Fibroblast of the aortic adventitia (primary cell): ENCODE data around the gene MACO1. TPM values are rescaled to one million over a fixed set of nuclear protein-coding genes. Genes with fewer than 3 reads are reported as not detected.

Experiments used
- DNase-seq: peaks from one replicate; pipeline ENCODE4 v3.0.0-alpha.2; 2010; ENCODE audit warnings: low read depth
- H3K4me3 ChIP-seq: 2 replicates; pipeline ENCODE4 v1.5.1; 2011; ENCODE audit warnings: low read depth, mild to moderate bottlenecking, control low read depth, low read length, moderate library complexity
- total RNA-seq: library from RNA; depleted of rRNA; stranded (reverse); fragments of >200 nt; gene quantifications from 2 replicates; pipeline ENCODE4 v1.2.3, GENCODE V29; 2012; ENCODE audit warnings: low replicate concordance
- TF ChIP-seq, protein P1 (sequence below): IDR thresholded peaks from 2 replicates; pipeline ENCODE4 v1.5.1; 2011; ENCODE audit warnings: mild to moderate bottlenecking, low read length, control low read depth, inconsistent platforms; ENCODE audit not compliant: insufficient read depth

The MACO1 gene
- total RNA-seq, 1 donor = 17.3 TPM

DNA sequence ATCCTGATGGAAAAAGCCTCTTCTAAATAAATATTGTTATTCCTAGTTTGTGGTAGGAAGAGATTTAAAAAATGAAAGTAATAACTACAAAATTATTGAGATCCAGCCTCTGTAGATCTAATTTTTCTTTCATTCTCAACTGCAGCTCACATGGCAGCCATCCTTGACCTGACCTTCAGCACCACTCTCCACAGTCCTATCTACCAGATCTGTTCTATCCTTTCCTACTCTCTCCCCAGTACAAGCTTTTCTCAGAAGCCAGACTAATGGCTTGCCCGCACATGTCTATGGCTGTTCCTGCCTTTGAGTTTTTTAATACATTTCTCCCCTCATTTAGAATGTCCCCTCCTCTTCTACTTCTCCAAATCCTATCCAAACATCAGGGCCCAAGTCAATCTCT lies 51.5 kb downstream of the MACO1 start:
- TF ChIP-seq, protein P1, sequence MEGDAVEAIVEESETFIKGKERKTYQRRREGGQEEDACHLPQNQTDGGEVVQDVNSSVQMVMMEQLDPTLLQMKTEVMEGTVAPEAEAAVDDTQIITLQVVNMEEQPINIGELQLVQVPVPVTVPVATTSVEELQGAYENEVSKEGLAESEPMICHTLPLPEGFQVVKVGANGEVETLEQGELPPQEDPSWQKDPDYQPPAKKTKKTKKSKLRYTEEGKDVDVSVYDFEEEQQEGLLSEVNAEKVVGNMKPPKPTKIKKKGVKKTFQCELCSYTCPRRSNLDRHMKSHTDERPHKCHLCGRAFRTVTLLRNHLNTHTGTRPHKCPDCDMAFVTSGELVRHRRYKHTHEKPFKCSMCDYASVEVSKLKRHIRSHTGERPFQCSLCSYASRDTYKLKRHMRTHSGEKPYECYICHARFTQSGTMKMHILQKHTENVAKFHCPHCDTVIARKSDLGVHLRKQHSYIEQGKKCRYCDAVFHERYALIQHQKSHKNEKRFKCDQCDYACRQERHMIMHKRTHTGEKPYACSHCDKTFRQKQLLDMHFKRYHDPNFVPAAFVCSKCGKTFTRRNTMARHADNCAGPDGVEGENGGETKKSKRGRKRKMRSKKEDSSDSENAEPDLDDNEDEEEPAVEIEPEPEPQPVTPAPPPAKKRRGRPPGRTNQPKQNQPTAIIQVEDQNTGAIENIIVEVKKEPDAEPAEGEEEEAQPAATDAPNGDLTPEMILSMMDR = no peak
- no peak for DNase-seq
- no peak overlapping the region for H3K4me3 ChIP-seq

DNA sequence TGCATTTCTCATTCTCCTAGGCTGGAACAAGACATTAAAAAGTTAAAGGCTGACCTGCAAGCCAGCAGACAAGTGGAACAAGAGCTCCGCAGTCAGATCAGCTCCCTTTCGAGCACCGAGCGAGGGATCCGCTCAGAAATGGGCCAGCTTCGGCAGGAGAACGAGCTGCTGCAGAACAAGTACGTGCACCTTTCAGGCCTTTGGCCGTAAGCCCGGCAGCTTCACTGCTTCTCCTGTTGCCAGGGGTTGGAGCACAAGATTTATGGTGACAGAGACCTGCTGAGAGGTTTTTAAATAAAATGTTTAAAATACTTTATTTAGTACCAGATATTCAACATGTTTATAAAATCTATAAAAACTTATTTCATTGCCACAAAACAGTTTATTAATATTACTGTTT lies 53.4 kb downstream of the MACO1 start:
- no peak overlapping the region for H3K4me3 ChIP-seq
- TF ChIP-seq, protein P1 = no peak
- no peak for DNase-seq

DNA sequence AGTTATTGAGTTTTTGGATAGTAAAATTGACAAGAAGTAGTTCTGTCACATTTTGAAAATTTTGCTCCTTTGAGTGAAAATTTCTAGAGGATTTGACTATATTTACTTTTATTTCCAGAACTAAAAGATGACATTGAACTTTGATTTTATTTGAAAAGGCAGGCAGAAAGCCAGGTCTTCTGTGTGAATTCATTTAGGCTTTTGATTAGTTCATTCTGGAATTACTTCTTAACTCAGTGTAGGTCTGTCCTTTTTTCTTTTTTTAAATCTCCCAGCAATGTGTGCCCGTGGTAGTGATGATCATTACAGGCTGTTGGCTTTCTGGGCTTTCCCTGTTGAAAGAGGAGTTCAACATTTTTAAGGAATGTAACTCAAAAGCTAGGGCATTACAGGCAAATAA lies 53.8 kb downstream of the MACO1 start:
- no peak for DNase-seq
- TF ChIP-seq, protein P1 = no peak
- no peak overlapping the region for H3K4me3 ChIP-seq

DNA sequence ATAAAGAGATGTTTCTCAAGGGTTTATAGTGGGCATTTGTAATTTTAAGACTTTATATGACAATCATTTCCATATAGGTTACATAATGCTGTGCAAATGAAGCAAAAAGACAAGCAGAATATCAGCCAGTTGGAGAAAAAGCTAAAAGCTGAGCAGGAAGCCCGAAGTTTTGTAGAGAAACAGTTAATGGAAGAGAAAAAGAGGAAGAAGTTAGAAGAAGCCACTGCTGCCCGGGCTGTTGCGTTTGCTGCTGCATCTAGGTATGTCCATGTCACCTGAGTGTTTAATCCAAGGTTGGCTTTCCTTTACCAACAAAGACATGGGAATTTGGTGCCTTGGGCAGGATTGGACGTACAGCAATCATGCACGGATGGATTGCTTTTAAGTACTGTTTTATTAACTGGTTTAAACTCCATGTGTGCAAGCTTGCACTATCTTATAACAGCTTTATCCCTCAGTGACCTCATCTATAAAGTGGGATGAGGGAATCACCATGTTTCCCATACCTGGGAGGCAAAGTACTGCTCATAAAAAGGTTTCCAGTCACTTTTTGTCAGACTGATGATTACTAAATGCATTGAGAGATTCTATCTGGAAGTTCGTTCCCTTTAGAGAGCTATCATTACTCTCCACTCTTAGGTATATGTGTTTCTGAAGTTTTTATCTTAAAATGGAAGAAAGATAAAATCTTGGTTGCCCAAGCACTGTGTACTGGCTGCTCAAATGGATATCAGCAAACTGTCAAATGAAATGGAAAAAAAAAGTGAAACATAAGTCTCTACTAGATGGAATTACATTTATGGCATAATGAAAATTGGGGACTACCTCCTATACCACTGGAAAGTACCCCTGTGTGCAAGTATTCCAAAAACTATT lies 55.1 kb downstream of the MACO1 start:
- no peak for DNase-seq
- H3K4me3 ChIP-seq = no peak overlapping the region
- TF ChIP-seq, protein P1 = no peak

DNA sequence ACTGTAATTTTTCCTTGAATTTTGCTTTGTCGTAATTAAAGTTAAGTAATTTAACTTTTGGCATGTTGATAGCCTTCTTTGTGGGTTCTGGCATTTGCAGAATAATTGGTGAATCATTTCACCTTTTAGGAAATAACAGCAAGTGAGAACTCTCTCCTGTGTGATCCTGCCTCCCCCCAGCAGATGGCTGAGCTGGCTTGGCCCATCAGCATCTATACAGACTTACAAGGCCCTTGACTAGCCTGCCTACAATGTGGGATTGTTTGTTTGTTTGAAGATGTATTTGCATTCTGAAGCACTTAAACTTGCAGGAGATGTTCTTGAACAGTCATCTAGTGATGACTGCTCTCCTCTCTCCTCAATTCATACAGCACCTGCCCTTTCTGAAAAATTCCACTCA lies 55.9 kb downstream of the MACO1 start:
- H3K4me3 ChIP-seq = no peak overlapping the region
- peak; percentile 33 for DNase-seq
- TF ChIP-seq, protein P1 = peak; percentile 45

DNA sequence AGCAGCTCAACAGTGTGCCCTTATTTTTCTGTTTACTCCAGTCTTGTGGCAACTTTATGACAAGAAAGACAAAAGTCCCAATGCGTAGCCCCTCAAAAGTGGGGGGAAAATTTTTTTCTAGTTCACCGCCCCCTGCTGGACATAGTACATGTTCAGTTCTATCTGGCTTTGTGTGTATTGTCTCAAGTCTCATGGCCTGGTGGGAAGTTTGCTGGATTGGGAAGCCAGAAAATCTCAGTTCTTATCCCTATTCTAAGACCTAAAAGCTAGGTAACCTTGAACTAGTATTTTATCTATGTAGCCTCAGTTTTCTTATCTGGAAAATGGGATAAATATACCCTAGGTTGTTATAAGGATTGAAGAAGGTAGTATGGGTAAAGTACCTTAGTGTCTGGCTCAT lies 56.9 kb downstream of the MACO1 start:
- no peak for DNase-seq
- TF ChIP-seq, protein P1 = peak; percentile 35
- no peak overlapping the region for H3K4me3 ChIP-seq
